GM21526 (cell line): ENCODE results near the gene CLIC5.

Source experiments
- ATAC-seq: cut with Tn5 transposase; IDR thresholded peaks from one replicate; pipeline ENCODE4 v1.9.1; 2021; ENCODE audit warnings: moderate library complexity; ENCODE audit not compliant: unreplicated experiment, low FRiP score

Gene CLIC5

DNA sequence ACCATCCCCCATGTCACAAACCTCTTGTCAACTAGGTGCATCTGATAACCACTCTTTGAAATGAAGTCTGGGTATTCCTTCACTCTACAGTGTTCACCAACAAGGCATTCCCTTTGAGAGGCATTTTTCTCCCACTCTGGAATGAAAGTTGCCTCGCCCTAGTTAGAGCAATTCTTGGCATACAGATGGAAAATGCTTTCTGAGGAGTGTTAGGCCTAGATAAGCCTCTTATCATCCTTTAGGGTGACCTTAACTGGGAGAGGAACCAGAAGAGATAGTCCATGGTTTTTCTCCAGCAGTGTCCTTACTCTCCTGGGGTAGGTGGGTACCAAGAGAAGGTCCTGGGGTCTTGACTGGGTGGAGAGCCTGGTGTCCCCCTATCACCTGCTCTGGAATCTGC lies 14.8 kb downstream of the CLIC5 start:
- ATAC-seq, result no peak

GRCh38 chr6:45998524-45998923 lies 17.1 kb downstream of the CLIC5 start:
- no peak for ATAC-seq

DNA sequence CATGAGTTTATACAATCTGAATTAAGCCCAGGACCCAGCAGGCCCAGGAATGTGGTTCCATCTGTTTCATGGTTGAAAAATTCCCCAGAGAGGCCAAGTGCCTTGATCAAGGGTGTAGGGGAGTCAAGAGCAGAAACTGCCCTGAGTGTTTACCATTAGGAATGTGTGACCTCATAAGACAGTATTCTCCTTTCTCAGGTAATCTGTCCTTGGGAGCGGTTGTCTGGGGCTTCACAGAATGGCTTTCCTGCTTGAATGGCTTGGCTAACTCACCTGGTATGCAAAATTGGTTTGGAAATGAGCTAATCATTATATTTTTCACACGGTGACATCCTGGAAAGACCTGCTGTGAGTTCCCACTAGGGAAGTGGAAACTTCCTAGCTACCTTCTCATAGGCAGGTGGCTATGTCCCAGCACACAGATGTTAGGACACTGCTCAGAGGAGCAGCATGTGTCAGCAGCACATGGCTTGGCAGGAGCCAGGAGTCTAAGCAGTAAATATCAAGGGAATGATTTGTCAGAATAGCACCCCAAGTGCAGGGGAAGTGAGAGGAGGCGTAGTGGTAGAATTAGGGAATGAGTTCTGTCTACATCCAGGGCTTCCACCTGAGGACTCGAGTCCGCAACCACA lies 17.7 kb downstream of the CLIC5 start:
- ATAC-seq, result no peak

- no peak for ATAC-seq
Measured at GRCh38 chr6:45991189-45991588, 24.5 kb downstream of the CLIC5 start.

GRCh38 chr6:45990162-45990561 lies 25.5 kb downstream of the CLIC5 start:
- ATAC-seq, result no peak

- no peak for ATAC-seq
Measured at GRCh38 chr6:45988635-45989034, 27.0 kb downstream of the CLIC5 start.

GRCh38 chr6:45987856-45988255 lies 27.8 kb downstream of the CLIC5 start:
- no peak for ATAC-seq

- no peak for ATAC-seq
Measured at GRCh38 chr6:45986746-45987274, 28.9 kb downstream of the CLIC5 start.

DNA sequence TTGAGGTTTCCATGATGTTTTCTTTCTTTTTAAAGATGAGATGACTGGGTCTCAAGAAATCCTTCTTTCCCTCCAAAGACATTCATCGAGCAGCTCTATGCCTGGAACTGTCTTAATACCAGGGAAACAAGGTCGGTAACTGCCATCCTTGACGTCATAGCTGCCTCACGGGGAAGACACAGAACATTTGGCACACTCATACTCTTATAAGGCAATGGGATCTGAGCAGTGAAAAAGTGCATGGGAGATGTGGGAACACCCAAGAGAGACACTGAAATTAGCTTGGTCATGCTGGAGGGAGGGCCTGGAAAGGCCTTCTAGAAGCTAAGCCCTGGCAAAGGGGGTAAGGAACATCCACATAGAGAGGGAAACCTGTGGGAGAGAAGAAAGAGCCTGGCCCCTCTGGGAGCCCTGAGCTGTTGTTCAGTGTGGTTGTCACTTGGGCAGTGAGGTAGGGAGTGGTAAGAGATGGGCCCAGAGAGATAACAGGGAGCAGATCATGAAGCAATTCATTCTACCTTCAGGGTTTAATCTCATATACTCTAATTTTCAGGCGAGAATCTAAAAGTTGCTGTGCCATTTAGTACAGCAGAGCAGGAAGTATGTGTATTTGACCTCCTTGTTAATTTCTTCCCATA lies 30.8 kb downstream of the CLIC5 start:
- ATAC-seq, result no peak

- no peak for ATAC-seq
Measured at GRCh38 chr6:45984347-45984746, 31.3 kb downstream of the CLIC5 start.

- ATAC-seq, result no peak
Measured at GRCh38 chr6:45983062-45983461, 32.6 kb downstream of the CLIC5 start.

DNA sequence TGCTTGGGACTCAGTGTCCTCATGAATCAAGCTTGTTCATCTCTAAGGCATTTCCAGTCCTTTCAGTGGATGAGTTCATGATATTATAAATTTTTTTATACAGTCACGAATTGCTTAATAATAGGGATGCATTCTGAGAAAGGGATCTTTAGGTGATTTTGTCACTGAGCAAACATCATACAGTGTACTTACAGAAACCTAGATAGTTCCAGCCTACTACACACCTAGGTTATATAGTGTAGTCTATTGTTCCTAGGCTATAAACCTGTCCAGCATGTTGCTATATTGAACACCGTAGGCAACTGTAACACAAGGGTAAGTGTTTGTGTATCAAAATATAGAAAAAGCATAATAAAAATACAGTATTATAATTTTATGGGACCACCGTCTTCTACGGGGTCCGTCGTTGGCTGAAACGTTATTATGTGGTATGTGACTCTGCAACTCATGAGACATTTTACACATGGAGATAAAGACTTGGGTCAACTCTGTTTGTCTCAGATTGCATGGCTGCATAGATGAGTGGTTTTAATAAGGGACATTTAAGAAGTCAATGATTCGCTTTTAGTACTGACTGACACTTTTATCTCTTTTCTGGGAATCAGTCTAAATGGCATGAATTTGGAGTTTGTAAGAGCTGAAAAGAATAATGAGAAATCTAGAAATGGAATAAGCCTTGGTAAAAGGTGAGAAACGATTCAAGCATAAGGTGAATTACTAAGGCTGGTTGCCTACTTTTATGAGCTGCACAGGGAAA lies 33.2 kb downstream of the CLIC5 start:
- no peak for ATAC-seq

- ATAC-seq, result no peak
Measured at GRCh38 chr6:45981046-45981445, 34.6 kb downstream of the CLIC5 start.

GRCh38 chr6:45979311-45979710 lies 36.3 kb downstream of the CLIC5 start:
- no peak for ATAC-seq

GRCh38 chr6:45974596-45974995 lies 41.1 kb downstream of the CLIC5 start:
- ATAC-seq, result no peak

- no peak for ATAC-seq
Measured at GRCh38 chr6:45972795-45973503, 42.7 kb downstream of the CLIC5 start.

GRCh38 chr6:45971287-45971686 lies 44.4 kb downstream of the CLIC5 start:
- ATAC-seq, result no peak

DNA sequence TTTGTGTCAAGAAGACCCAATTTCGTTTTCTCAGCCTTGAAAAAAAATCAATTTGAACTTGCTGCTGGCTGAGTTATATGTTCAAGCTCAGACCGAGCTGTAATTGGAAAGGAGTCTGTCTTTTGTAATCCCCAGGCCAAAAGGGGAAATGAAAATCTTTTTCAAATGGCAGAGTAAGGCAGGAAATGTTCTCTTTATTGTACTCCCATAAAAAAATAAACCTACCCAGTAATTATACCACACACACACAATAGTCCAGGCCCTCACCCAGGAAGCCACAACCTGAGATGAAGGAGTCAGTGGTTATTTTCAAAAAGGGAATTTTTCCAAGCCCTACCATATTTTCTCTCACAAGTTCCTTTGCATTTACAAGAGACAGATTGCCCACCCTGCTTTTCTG lies 45.3 kb downstream of the CLIC5 start:
- ATAC-seq, result no peak

- ATAC-seq, result no peak
Measured at GRCh38 chr6:45969883-45970282, 45.8 kb downstream of the CLIC5 start.

DNA sequence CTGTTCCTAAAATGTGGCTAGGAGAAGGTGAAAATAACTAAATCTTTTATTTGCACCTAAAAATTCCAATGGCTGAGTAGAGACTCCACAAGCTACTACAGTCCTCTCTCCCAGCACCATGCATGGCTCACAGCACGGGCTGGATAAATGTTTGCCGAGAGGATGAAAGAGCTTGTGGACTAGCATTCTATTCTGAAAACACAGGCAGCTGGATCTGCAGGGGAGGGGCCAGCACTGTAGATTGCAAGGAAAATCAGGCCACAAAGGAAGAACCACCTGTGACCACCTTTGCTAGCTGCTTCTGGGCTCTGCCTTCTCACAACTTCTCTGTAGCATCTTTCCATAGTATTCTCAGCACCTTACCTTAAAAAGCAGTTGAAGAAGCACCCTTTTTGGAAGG lies 46.6 kb downstream of the CLIC5 start:
- no peak for ATAC-seq

DNA sequence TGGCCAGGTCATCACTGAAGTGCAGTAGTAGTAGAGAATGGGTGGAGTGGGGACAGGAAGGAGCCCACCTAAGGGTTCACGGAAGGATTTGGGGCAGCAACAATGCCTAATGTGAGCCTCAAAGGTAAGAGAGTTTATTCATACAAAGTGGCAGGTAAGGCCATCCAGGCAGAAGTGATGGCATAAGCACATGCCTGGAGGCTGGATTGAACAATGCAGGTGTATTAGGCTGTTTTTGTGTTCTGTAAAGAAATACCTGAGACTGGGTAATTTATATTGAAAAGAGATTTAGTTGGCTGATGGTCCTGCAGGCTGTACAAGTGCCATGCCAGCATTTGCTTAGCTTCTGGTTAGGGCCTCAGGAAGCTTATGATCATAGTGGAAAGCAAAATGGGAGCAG lies 48.3 kb downstream of the CLIC5 start:
- ATAC-seq, result no peak
